K562 (cell line): Measurements from ENCODE around the gene ITGA11. TPM values are rescaled to one million over a fixed set of nuclear protein-coding genes. Genes with fewer than 3 reads are reported as not detected.

Experiments
- ARID2 ChIP-seq: fragments of 450-650 bp; IDR thresholded peaks from 2 replicates; pipeline ENCODE4 v1.6.1; 2017; ENCODE audit warnings: antibody characterized with exemption, mild to moderate bottlenecking
- BCL6 ChIP-seq: fragments of 250-450 bp; sonication (Bioruptor Pico); IDR thresholded peaks from 2 replicates; pipeline ENCODE4 v1.4.0; 2020
- C11orf30 ChIP-seq: fragments of 450-650 bp; IDR thresholded peaks from 2 replicates; pipeline ENCODE4 v1.6.1; 2016; ENCODE audit warnings: low read depth, mild to moderate bottlenecking
- DACH1 ChIP-seq: fragments of 450-650 bp; IDR thresholded peaks from 2 replicates; pipeline ENCODE4 v1.6.1; 2018; ENCODE audit not compliant: partially characterized antibody
- DDX20 ChIP-seq: fragments of 450-650 bp; IDR thresholded peaks from 2 replicates; pipeline ENCODE4 v1.6.1; 2016; ENCODE audit warnings: missing genetic modification characterization, low read depth, mild to moderate bottlenecking, missing compliant biosample characterization, moderate library complexity
- ID3 ChIP-seq, 2 experiments: fragments of 250-450 bp in 1 of 2; fragments of 450-650 bp in 1 of 2; sonication (Bioruptor Pico) in 1 of 2; IDR thresholded peaks; 2 replicates each; pipeline versions ENCODE4 v1.6.1 to v1.8.0; 2016 to 2021; ENCODE audit warnings: mild to moderate bottlenecking in 2 of 2, moderate library complexity in 2 of 2, missing compliant biosample characterization in 1 of 2, missing genetic modification characterization in 1 of 2
- KDM2B ChIP-seq: fragments of 250-450 bp; sonication (Bioruptor Pico); IDR thresholded peaks from 2 replicates; pipeline ENCODE4 v1.8.0; 2021; ENCODE audit warnings: mild to moderate bottlenecking, moderate library complexity
- MBD1 ChIP-seq: fragments of 250-450 bp; sonication (Bioruptor Pico); IDR thresholded peaks from 2 replicates; pipeline ENCODE4 v1.8.0; 2022; ENCODE audit warnings: inconsistent platforms
- NELFE ChIP-seq: IDR thresholded peaks from 2 replicates; pipeline ENCODE4 v1.6.1; 2011; ENCODE audit warnings: mild to moderate bottlenecking; ENCODE audit not compliant: insufficient read depth, insufficient read length
- NEUROD1 ChIP-seq: fragments of 150-350 bp; IDR thresholded peaks from 2 replicates; pipeline ENCODE4 v1.6.1; 2014; ENCODE audit warnings: borderline replicate concordance, low read length, low read depth; ENCODE audit not compliant: partially characterized antibody
- NONO ChIP-seq, 2 experiments: fragments of 200-400 bp in 1 of 2; fragments of 450-650 bp in 1 of 2; formaldehyde crosslinking in 1 of 2; IDR thresholded peaks; 2 replicates each; pipeline ENCODE4 v1.6.1; 2017; ENCODE audit warnings: low read depth in 2 of 2, mild to moderate bottlenecking in 2 of 2, moderate library complexity in 2 of 2, low read length in 1 of 2
- PKNOX1 ChIP-seq: fragments of 450-650 bp; IDR thresholded peaks from 2 replicates; pipeline ENCODE4 v1.6.1; 2016
- STAG1 ChIP-seq: sonication (generic); formaldehyde crosslinking; IDR thresholded peaks from 2 replicates; pipeline ENCODE4 v1.5.0; 2020; ENCODE audit warnings: missing genetic modification reagents, borderline replicate concordance
- TAL1 ChIP-seq: fragments of 450-650 bp; IDR thresholded peaks from 2 replicates; pipeline ENCODE4 v1.6.1; 2016; ENCODE audit warnings: mild to moderate bottlenecking
- TARDBP ChIP-seq: fragments of 450-650 bp; IDR thresholded peaks from 2 replicates; pipeline ENCODE4 v1.6.1; 2016
- THRB ChIP-seq: fragments of 450-650 bp; formaldehyde crosslinking; conservative IDR thresholded peaks from 2 replicates; pipeline ENCODE4 v1.4.0; 2022; ENCODE audit warnings: mild to moderate bottlenecking, missing genetic modification characterization
- USF1 ChIP-seq: sonication (generic); formaldehyde crosslinking; IDR thresholded peaks from 2 replicates; pipeline ENCODE4 v1.9.0; 2022; ENCODE audit warnings: mild to moderate bottlenecking, missing genetic modification reagents
- ZHX1 ChIP-seq: fragments of 150-350 bp; conservative IDR thresholded peaks from 2 replicates; pipeline ENCODE4 v1.6.1; 2014; ENCODE audit warnings: low read length
- ZNF311 ChIP-seq: fragments of 250-450 bp; sonication (Bioruptor Pico); IDR thresholded peaks from 2 replicates; pipeline ENCODE4 v1.4.0; 2020; ENCODE audit warnings: mild to moderate bottlenecking, moderate library complexity
- ZNF644 ChIP-seq: fragments of 200-800 bp; sonication (Bioruptor generic); IDR thresholded peaks from 2 replicates; pipeline ENCODE4 v1.6.1; 2016; ENCODE audit warnings: low read depth, missing genetic modification characterization, missing compliant biosample characterization
- ZZZ3 ChIP-seq: fragments of 450-650 bp; IDR thresholded peaks from 2 replicates; pipeline ENCODE4 v1.6.1; 2016; ENCODE audit warnings: antibody characterized with exemption, mild to moderate bottlenecking, moderate library complexity
- polyA plus RNA-seq, 8 experiments: library from polyadenylated mRNA; depleted of rRNA in 4 of 8; stranded (reverse) in 5 of 8; unstranded in 3 of 8; fragments of >200 nt; fragmentation: Nextera tagmentation in 2 of 8; fragmentation: Illumina TruSeq in 1 of 8; extraction: Ambion mirVana in 2 of 8; extraction: Trizol in 1 of 8; gene quantifications; 2 replicates each; pipeline versions ENCODE4 v1.2.1 to v1.2.3, GENCODE V29; 2011 to 2014; ENCODE audit warnings: inconsistent platforms in 1 of 8, missing spikeins in 1 of 8
- total RNA-seq, 7 experiments: library from RNA; depleted of rRNA in 6 of 7; stranded (reverse); fragments of >200 nt in 6 of 7; fragmentation: Illumina TruSeq in 2 of 7; extraction: Trizol in 2 of 7; gene quantifications; 2 replicates each; pipeline versions ENCODE4 v1.2.1 to v1.2.3, GENCODE V29; 2011 to 2021; ENCODE audit warnings: low replicate concordance in 1 of 7

ITGA11 gene
- total and polyA plus RNA-seq, 9 of the 15 experiments (the other 6 are each of a cell fraction or from before 2014, with no cell fraction given) = 0.01 TPM; not detected in 8

GRCh38 chr15:68284616-68285258 is 147.2 kb downstream of the ITGA11 start (continued):
- TF ChIP-seq DDX20 (tag) (no peak), ARID2 (no peak), NONO (IDR thresholded peaks at IDR 0.05; ENCODE audit: low read depth in 2 of 2, low read length in 1 of 2) (no peak), ZZZ3 (no peak; the same call in 1 of the 2 replicates), MBD1 (CRISPR knock-in tag) (no peak), TARDBP (no peak), NEUROD1 (no peak), NELFE (no peak), TAL1 (peak; percentile 45; the same call in 1 of the 2 replicates), ID3 (CRISPR knock-in tag; IDR thresholded peaks at IDR 0.05) (no peak), ID3 (tag; IDR thresholded peaks at IDR 0.05) (no peak), ZNF644 (tag) (no peak), USF1 (CRISPR knock-in tag) (peak; percentile 55), PKNOX1 (no peak), DACH1 (no peak), KDM2B (no peak), ZHX1 (no peak), C11orf30 (no peak), ZNF311 (no peak), STAG1 (CRISPR knock-in tag) (no peak), THRB (CRISPR knock-in tag) (no peak), BCL6 (CRISPR knock-in tag) (no peak)
